ENCODE data around the gene APEH.

DNA sequence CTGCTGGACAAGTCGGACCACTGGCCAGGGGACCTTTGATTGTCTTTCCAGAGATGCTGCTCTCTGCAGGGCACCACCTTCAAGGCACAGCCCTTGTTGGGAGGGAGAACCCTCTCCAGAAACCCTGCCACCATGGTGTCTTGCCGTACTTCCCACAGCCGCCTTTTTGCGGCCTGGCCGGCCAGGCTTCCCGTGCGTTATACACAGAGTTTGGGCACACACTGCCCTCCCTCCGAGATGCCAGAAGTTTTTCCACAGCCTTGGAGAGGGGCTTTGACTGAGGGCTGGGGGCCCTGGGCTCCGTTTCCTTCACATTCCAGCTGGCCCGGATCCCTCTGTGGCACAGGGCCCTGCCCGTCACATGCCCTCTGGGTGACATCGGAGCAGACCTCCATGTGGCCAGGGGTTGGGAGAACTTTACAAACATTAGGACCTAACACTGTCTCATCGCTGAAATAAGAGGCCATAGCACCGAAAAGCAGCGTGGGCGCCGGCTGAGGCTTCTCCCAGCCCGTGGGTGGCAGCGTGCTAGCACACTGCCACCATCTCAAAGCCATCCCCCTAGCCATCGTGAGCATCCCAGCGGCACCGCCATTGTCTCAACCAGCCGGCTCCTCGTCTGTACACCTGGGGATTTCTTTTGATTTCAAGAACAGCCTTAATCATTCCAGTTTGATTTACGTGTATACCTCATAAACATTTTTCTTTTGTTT, 6.3 kb upstream of the APEH start:
- no peak for TF ChIP-seq CTCF (IDR thresholded peaks at IDR 0.05)
- no peak for TF ChIP-seq POLR2A (IDR thresholded peaks at IDR 0.05)

All from esophagus squamous epithelium (tissue), 4 donors.